GM12872 (cell line): ENCODE results near the gene GRAMD2B.

Experiments
- CTCF ChIP-seq: IDR thresholded peaks from 3 replicates; pipeline ENCODE4 v1.5.1; 2011; ENCODE audit warnings: low read depth, mild to moderate bottlenecking, low read length, moderate library complexity; ENCODE audit not compliant: insufficient read depth

The GRAMD2B gene

DNA sequence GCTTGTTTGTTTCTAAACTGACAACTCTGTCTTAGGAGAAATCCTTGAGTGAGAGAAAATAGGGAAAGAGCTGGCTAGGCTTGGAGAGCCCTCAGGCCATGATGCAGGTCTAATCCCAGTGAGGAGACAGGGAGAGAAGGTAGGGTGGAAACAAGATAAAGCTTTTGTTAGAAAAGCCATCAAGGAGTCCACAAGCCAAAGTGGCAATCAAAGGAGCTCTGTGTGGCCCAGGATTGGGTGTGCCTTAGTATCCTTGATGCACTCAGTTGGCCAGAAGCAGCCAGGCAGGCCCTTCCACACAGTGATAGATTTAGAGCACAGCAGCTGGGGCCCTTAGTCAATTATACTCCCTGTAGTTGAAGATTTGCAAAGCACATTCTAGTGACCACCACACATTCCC, 97.9 kb downstream of the GRAMD2B start:
- no peak for TF ChIP-seq CTCF

DNA sequence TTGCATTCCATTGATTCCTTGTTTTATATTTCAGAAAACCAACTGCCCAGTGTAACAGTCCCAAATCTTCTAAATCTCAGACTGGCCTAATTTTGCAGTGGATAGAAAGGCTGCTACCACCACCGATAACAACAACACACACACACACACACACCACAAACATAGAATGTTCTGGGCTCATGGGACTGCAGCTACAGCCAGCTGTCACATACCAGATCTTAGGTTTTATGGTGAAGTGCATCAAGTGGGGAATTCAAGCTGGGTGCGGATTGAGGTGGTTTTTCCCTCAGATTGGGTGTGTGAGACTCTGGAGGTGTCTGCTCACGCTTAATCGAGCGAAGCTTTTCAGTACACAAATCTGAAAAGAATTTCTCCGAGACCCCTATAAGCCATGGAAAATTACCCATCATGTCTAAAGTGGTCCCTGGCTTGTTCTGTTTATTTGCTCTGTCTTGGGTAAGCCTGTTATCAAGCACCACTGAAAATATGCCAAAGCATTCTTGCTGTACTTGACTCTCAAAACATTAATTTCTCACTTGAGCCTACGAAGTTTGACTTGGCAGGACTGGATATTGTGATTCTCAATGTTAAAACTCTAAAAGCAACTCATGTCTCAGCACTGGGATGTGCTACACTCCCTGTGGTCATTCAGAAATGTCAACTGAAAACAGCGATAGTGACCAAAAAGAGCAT, 100.8 kb downstream of the GRAMD2B start:
- TF ChIP-seq CTCF = no peak

DNA sequence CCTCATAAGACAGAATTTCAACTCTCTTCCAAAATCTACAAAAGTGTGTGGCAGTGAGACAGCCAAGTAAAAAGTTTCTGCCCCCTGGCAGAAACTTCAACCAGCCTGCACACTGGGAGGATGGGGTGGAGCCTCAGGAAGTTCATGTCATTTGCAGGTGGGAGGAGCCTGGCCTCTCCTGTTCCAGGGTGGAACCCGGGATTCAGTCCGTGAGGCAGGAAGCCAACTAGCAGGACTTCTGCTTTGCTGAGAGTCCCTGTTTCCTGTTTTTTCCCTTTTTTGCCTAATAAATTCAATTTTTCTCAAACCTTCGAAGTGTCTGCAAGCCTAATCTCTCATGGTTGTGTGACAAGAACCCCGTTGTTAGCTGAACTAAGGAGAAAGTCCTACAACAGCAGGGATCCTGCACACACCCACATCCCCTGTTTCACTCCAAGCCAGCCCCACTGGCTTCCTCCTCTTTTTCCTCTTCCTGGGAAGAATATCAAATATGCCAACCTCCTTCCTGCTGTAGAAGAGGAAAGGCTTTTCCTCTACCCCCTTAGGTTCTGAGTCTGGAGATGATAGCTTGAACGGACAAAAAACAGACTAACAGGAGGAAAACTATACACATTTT, 102.5 kb downstream of the GRAMD2B start:
- TF ChIP-seq CTCF = no peak

GRCh38 chr5:126526493-126526892, 103.3 kb downstream of the GRAMD2B start:
- no peak for TF ChIP-seq CTCF

- no peak for TF ChIP-seq CTCF
These were observed 103.9 kb downstream of the GRAMD2B start for GRCh38 chr5:126527158-126527557.

GRCh38 chr5:126527892-126528291, 104.7 kb downstream of the GRAMD2B start:
- no peak for TF ChIP-seq CTCF

GRCh38 chr5:126531543-126532120, 108.4 kb downstream of the GRAMD2B start:
- TF ChIP-seq CTCF = no peak
